SH-SY5Y (cell line): ENCODE measurements around the gene PNPLA7.

Experiments used
- GATA2 ChIP-seq: IDR thresholded peaks from 2 replicates; pipeline ENCODE4 v1.6.1; 2011; ENCODE audit warnings: mild to moderate bottlenecking, low read depth, low read length
- GATA3 ChIP-seq: IDR thresholded peaks from 2 replicates; pipeline ENCODE4 v1.6.1; 2011; ENCODE audit warnings: low read depth, mild to moderate bottlenecking, low read length, moderate library complexity

DNA sequence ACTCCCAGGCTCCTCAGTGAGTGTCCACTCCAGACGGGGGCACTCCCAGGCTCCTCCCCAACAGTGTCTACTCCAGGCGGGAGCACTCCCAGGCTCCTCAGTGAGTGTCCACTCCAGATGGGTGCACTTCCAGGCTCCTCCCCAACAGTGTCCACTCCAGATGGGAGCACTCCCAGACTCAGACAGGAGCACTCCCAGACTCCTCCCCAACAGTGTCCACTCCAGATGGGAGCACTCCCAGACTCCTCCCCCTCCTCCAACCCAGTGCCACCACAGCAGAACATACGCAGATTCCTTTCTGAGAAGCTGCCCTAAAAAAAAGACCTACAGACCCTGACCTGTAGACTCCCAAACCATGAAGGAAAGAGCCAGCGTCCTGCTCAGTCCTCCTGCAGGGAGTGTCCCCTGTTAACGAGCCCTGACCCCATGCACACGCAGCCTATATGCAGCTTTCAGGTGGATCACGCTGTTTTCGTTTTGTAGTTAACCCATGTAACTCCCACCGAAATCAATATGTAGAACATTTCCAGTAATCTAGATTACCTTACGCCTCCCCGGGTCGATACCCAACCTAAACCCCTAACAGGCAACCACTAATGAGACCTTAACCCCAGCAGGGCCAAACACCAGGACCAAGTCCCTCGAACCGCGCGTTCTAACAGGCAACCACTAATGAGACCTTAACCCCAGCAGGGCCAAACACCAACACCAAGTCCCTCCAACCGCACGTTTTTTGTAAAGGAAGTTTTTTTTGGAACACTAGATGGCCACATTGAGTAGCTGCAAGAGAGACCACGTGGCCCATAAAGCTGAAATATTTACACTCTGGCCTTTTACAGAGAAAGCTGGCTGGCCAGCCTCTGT is 15.7 kb downstream of the PNPLA7 start:
- TF ChIP-seq GATA2 (no peak), GATA3 (no peak)
